HUDEP-2 (cell line): Measurements from ENCODE around the gene RBM33.

ENCODE experiments used
- DNase-seq, 76 experiments: peaks; one replicate each; lab custom pipeline; 2025; ENCODE audit not compliant: unreplicated experiment in 76 of 76; lab: John Stamatoyannopoulos, UW

The RBM33 gene

DNA sequence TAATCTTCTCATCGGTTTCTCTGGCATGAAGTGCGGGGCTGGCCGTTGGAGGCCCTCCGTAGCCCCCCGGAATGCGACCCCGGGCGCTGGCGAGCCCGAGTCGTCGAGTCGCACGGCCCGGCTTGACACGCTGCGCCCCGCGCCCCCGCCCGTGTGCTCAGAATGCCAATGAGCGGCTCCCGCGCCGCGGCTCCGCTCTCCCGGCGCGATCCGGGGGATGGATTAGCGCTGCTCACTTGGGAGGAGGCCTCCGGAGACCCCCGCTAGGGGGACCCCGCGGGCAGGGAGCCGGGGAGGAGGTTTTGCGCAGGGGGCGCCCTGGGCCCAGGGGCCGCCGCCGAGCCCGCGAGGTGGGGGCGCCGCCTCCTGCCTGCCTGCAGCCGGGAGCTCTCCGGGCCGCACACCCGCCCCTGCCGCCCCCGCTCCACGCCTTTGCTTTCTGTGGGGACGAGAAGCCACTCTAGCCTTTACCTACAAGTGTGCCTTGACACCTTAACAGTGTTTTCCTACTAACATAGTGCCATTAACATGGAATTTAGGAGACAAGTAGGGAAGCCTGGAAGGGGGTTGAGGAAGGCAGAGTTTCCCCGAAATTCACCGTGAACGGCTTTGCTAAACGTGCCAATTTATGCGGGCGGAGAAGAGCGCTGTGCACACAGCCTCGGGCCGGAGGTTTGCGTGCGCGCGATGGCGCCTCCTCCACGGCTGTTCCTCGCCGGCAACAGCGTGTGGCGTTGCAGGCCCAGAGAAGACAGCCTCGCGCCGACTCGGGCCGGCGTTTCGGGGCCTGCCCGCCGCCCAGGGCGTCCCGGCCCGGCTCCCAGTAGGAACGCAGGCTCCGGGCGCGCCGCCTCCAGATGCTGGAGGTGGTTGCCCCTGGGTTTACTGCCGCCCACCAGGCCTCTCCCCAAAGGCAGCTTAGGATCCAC is 160.7 kb downstream of the RBM33 start:
- peak in 29 of 76 experiments; percentile 4 to 47 (median 18) for DNase-seq

DNA sequence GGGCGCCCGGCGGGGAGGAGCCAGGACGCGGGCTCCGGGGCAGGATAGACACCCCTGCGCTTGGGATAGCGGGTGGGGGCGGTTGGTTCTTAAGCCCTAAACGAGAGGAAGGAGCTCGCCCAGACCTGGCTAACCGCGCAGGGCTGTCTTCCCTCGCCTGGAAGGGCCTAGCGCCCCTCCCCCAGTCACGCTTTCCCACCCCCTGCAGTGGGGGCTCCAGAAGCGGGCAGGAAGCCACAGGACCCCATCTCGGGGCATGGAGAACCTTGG is 161.3 kb downstream of the RBM33 start:
- no peak for DNase-seq

DNA sequence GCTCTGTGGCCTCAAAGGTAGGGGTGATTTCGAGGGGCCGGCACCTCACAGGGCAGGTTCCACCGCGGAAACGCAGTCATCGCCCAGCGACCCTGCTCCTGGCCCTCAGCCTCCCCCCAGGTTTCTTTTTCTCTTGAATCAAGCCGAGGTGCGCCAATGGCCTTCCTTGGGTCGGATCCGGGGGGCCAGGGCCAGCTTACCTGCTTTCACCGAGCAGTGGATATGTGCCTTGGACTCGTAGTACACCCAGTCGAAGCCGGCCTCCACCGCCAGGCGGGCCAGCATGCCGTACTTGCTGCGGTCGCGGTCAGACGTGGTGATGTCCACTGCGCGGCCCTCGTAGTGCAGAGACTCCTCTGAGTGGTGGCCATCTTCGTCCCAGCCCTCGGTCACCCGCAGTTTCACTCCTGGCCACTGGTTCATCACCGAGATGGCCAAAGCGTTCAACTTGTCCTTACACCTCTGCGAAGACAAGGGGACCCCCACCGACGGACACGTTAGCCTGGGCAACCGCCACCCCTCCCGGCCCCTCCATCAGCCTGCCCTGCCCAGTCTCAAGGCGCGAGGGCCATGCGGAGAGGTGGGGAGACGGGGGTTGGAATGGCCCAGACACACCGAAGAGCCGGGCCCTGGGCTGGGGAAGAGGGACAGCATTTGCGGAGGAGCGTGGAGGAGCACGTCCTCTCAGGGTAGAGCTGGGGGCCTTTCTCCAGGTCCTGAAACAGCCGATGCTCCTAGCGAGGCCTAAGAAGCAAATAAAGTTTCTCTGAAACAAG is 161.8 kb downstream of the RBM33 start:
- no peak for DNase-seq

DNA sequence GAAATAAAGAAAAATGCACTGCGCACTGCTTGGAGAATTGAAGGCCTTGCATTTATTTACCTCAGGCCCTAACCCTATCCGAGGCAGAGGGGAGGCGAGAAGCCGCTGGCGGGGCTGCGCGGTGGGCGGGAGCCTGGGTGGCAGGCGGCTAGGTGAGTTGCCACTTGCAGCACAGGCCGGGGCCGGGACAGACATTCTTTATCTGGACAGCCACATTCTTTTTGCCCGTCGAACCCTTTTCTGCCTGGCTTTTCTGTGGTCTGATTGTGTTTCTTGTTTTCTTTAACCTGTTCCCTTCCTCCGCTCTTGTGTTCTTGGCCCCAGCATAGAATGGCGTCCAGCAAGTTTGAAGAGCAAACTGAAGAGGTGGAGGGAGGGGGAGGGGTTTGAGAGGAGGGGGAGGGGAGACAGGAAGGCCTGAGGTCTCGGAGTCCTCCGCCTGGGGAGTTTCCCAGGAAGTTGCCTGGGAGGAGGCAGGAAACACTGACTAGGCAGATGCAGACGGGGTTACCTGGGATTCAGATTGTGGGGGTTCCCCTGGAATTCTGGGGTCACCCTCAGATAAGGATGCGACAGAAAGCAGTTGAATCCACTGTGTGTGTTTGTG is 162.7 kb downstream of the RBM33 start:
- no peak for DNase-seq

GRCh38 chr7:155807789-155808548 is 163.5 kb downstream of the RBM33 start:
- no peak for DNase-seq

DNA sequence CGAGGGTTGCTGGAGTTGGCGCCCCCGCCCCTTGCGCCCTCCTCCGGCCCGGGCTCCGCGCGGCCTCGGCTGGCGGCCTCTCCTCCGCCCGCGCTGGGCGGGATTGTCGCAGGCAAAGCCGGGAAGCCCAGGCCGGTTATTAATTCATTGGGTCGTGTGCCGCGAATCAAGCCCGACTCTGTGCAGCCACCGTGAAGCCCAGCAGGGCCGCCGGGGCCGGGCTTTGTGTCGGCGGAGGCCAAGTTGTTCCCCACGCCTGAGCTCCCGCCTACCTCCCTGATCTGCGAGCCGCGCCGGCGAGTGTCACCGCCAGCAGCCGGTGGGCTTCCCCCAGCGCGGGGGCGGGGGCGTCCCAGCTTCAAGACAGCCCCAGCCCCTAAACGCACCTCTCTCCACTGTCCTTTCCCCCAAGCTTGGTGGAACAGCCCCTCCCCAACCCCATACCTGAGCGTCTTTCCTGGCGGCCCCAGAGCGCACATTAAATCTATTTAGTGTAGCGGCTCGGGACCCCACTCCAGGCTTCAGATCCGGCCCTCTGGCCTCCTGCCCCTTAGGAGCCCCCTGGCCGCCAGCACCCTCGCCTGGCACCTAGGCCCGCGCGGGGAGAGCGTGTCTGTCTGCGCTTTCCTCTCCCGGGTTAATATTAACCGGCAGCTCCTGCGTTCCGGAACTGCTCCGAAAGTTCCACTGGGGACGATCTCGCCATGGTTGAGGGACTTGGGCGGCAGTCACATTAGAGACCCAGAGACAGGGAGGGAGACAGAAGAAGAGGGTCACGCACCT is 164.3 kb downstream of the RBM33 start:
- DNase-seq: no peak

DNA sequence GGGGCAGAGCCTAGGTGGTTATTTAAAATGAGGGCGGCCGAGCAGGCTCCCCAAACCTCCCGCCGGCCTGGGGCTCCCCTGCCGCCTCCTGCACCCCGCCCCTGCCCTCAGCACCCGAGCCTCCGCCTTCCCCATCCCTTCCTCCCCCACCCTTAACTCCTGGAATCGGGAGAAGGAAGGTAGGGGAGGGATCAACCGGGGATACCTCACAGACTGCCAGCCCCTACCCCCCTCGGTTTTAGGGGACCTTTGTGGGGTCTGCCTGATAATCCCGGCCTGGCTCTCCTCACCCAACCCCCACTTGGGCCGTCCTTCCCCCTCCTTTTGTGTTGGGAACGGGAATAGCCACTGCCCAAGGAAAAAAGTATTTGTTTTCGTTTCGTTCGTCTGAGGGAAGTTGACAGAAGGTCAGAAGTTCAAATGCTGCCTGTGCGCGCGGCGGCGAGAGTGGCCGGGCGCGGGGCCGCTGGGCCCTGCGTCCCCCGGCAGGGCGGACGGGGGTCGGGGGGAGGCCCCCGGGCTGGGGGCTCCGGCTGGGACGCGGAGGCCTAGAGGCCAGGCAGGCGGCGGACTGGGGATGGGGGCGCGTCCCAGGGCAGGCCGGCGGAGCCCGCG is 165.0 kb downstream of the RBM33 start:
- DNase-seq: no peak

DNA sequence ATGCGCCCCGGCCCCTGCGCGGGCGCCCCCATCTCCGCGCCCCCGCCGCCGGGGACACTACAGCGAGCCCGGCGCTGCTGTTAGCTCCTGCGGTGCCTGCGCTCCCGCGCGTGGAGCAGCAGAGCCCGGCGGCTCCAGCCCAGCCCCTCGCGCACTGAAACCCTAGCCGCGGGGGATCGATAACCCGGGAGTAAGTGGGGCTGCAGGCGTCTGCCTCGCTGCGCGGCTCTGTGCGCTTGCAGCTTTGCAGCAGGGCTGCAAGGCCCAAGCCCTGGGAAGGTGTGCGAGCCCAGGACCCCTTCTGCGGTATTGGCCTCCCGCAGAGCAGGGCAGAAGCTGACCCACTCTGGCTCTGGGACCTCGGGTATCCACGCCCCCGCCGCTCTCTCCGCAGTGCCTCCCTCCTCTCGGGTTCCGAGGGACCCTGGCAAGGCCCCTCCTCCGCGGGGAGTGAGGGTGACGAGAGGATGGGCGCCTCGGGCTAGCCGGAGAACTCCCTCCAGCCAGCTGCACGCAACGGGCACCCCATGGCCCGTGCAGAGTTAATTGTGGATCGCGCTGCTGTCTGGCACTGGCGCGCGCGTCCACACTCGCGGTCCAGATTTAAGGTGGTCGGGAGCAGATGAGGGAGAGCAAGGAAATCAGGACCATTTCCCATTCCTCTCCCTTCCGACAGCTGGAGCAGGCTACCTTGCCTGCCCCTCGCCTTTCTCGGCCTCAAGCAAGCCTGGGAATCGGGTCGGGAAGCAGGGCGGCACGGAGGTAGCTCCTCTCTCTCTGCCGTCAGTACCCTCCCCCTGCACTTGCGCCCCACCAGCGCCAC is 165.7 kb downstream of the RBM33 start:
- no peak for DNase-seq

GRCh38 chr7:155810770-155811559 is 166.5 kb downstream of the RBM33 start:
- DNase-seq: no peak

DNA sequence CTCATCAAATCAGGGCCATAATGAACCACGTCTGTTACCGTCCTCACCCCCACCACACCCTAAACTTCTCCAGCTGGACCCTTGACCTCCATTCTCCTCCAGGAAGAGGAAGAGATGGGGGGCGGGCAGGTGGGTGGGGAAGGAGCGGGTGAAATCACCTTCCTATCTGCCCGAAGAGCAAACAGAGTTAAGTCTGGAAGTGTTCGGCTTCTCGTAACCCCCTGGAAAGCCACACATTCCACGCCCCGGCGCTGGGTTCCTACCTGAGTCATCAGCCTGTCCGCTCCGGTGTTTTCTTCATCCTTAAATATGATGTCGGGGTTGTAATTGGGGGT is 167.1 kb downstream of the RBM33 start:
- no peak for DNase-seq

- no peak for DNase-seq
These were observed 167.7 kb downstream of the RBM33 start, which contains the start of gene SHH for GRCh38 chr7:155811895-155812761. TSS of gene SHH (minus strand) at chr7:155812463. CDS start at chr7:155812122, 341 bp downstream.

DNA sequence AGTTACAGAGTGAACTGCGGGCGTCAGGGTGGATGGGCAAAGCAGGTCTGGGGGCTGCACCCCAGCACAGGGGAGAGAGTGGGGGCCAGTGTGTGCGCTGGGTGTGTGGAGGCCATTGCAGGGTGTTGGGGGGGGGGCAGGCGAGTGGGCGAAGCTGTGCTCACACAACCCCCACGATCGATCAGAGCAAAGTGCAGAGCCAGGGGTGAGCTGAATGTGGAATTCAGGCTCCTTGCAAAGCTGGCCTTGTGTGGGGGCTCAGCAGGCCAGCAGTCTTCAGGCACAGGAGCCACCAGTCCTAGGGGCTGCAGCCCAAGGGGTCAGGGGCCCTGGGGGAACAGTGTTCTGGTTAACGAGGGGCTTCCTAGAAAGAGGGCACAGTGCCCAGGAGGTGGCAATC is 168.7 kb downstream of the RBM33 start:
- DNase-seq: no peak

DNA sequence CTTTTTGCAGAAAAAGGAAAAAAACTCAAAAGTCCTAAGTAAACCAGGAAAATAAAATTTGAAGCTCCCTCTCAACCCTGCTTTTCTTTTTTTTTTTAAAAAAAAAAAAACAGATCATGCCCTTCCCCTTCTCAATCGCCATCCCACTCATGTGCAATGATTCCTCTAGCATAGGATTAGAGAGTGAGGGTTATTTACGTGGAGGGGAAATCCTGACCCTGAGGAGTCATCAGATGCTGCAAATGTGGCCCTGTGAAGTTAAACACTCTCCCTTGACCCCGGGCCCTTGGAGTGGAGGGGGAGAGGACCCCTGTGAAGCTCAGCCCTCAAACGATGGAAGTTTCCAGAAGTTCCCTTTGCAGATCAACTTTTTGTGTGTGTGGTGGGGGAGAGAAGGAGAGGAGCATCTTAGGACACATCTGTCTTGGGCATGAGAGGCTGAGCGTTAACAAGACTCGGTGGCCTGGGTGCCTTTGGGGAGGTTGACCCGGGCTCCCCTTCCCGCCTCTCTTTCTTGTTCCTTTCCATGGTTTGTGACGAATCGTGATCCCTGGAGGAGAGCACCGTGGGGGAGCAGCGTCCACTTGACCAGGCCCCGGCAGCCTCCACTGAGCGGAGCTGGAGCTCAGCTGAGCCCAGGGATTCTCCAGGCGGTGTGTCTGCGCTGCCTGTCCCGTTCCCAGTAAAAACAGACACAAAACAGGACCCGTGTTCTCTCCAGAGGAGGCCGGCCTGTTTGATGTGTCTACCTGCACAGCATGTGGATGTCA is 169.3 kb downstream of the RBM33 start:
- no peak for DNase-seq

GRCh38 chr7:155814316-155815276 is 170.1 kb downstream of the RBM33 start:
- no peak for DNase-seq
